Gastroesophageal sphincter (tissue), 3 donors: ENCODE data around the gene LCP1.

Experiments
- EP300 ChIP-seq: sonication (generic); formaldehyde crosslinking; IDR thresholded peaks from one replicate; pipeline ENCODE4 v1.6.1; 2017; ENCODE audit warnings: antibody characterized with exemption, mild to moderate bottlenecking
- POLR2A ChIP-seq, 2 donors: fragments of 450-650 bp; IDR thresholded peaks; one replicate each; pipeline ENCODE4 v1.6.1; 2017; ENCODE audit warnings: antibody characterized with exemption in 2 of 2, mild to moderate bottlenecking in 2 of 2, moderate library complexity in 1 of 2
- TF ChIP-seq, protein P1 (sequence below), 4 experiments: fragments of 200-600 bp in 2 of 4; fragments of 450-650 bp in 2 of 4; sonication (generic) in 1 of 4; IDR thresholded peaks; one replicate each; pipeline ENCODE4 v1.5.1; 2017 to 2019; ENCODE audit warnings: antibody characterized with exemption in 4 of 4, mild to moderate bottlenecking in 2 of 4, moderate library complexity in 2 of 4

DNA sequence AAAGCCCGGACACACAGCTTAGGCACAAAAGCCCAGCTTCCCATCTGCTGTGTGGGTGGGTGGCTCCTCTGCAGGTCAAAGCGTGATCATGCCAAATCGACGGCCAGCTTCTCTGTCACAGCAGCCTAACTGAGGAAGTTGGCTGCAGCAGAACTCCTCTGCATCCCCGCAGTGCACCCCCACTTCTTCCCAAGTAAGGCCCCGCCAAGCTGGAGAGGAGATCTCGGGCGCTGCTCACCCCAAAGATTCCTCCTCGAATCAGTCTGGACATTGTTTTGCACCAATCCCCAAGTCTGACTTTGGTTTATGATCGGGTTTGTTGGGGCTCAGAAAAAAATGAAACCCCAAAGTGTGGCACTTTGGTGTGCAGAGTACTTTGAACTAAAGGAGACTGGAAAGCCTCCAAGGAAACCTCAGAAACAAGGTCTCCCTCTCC lies 57.4 kb downstream of the LCP1 start:
- TF ChIP-seq, protein P1, sequence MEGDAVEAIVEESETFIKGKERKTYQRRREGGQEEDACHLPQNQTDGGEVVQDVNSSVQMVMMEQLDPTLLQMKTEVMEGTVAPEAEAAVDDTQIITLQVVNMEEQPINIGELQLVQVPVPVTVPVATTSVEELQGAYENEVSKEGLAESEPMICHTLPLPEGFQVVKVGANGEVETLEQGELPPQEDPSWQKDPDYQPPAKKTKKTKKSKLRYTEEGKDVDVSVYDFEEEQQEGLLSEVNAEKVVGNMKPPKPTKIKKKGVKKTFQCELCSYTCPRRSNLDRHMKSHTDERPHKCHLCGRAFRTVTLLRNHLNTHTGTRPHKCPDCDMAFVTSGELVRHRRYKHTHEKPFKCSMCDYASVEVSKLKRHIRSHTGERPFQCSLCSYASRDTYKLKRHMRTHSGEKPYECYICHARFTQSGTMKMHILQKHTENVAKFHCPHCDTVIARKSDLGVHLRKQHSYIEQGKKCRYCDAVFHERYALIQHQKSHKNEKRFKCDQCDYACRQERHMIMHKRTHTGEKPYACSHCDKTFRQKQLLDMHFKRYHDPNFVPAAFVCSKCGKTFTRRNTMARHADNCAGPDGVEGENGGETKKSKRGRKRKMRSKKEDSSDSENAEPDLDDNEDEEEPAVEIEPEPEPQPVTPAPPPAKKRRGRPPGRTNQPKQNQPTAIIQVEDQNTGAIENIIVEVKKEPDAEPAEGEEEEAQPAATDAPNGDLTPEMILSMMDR (IDR thresholded peaks at IDR 0.05), result no peak
- TF ChIP-seq EP300 (no peak), POLR2A (IDR thresholded peaks at IDR 0.05) (no peak)
